Fibroblast of lung (primary cell): Measurements from ENCODE around the gene COQ8B. TPM values are rescaled to one million over a fixed set of nuclear protein-coding genes. Genes with fewer than 3 reads are reported as not detected.

Experiments
- DNase-seq, 2 donors: peaks; one replicate each; pipeline versions ENCODE4 v3.0.0 to v3.0.0-alpha.2; 2010; ENCODE audit warnings: low read depth in 2 of 2
- H2AFZ ChIP-seq: 2 replicates; pipeline ENCODE4 v1.5.1; 2012; ENCODE audit warnings: low read length, control low read depth, inconsistent platforms
- H3K27ac ChIP-seq: 2 replicates; pipeline ENCODE4 v1.5.1; 2011; ENCODE audit warnings: low read length, control low read depth; ENCODE audit not compliant: insufficient read depth
- H3K27me3 ChIP-seq: 2 replicates; pipeline ENCODE4 v1.5.1; 2011; ENCODE audit warnings: mild to moderate bottlenecking, low read length; ENCODE audit not compliant: control insufficient read depth, insufficient read depth
- H3K36me3 ChIP-seq: 2 replicates; pipeline ENCODE4 v1.5.1; 2011; ENCODE audit warnings: low read length; ENCODE audit not compliant: control insufficient read depth, insufficient read depth
- H3K4me1 ChIP-seq: 2 replicates; pipeline ENCODE4 v1.5.1; 2011; ENCODE audit warnings: low read length; ENCODE audit not compliant: control insufficient read depth, insufficient read depth; ENCODE audit errors: extremely low read depth
- H3K4me2 ChIP-seq: 2 replicates; pipeline ENCODE4 v1.5.1; 2011; ENCODE audit warnings: low read length, control low read depth; ENCODE audit not compliant: insufficient read depth; ENCODE audit errors: extremely low read depth
- H3K4me3 ChIP-seq, 4 experiments: fragments of 200-600 bp in 1 of 4; sonication (generic) in 1 of 4; replicated peaks in 1 of 4; 2 replicates each; pipeline ENCODE4 v1.5.1; 2011 to 2016; ENCODE audit warnings: low read length in 4 of 4, low read depth in 3 of 4, mild to moderate bottlenecking in 3 of 4, control low read depth in 2 of 4, inconsistent platforms in 1 of 4, mixed read lengths in 1 of 4; ENCODE audit not compliant: insufficient read depth in 1 of 4; ENCODE audit errors: control extremely low read depth in 1 of 4
- H3K79me2 ChIP-seq: 2 replicates; pipeline ENCODE4 v1.5.1; 2012; ENCODE audit warnings: mild to moderate bottlenecking, low read length, inconsistent platforms; ENCODE audit not compliant: control insufficient read depth, insufficient read depth
- H3K9ac ChIP-seq: 2 replicates; pipeline ENCODE4 v1.5.1; 2011; ENCODE audit warnings: mild to moderate bottlenecking, low read length, control low read depth; ENCODE audit not compliant: insufficient read depth
- H3K9me3 ChIP-seq: 2 replicates; pipeline ENCODE4 v1.5.1; 2012; ENCODE audit warnings: low read depth, low read length; ENCODE audit not compliant: control insufficient read depth, insufficient read depth
- H4K20me1 ChIP-seq: 2 replicates; pipeline ENCODE4 v1.5.1; 2011; ENCODE audit warnings: low read length; ENCODE audit not compliant: control insufficient read depth, insufficient read depth; ENCODE audit errors: extremely low read depth
- CTCF ChIP-seq, 2 donors: IDR thresholded peaks in 1 of 2; conservative IDR thresholded peaks in 1 of 2; 1 replicate in 1 of 2; 2 replicates in 1 of 2; pipeline ENCODE4 v1.5.1; 2011 to 2012; ENCODE audit warnings: low read length in 2 of 2, control low read depth in 1 of 2, inconsistent platforms in 1 of 2, low read depth in 1 of 2, mild to moderate bottlenecking in 1 of 2
- EZH2 ChIP-seq: IDR thresholded peaks from 2 replicates; pipeline ENCODE4 v1.5.1; 2012; ENCODE audit warnings: low read length, control low read depth, mild to moderate bottlenecking; ENCODE audit errors: missing control alignments
- polyA plus RNA-seq, 2 donors: library from polyadenylated mRNA; depleted of rRNA in 1 of 2; stranded (reverse) in 1 of 2; unstranded in 1 of 2; fragments of >200 nt; gene quantifications; 2 replicates each; pipeline ENCODE4 v1.2.1, GENCODE V29; 2011 to 2012; ENCODE audit warnings: missing spikeins in 1 of 2
- total RNA-seq: library from RNA; depleted of rRNA; stranded (reverse); fragments of >200 nt; gene quantifications from 2 replicates; pipeline ENCODE4 v1.2.1, GENCODE V29; 2014

Gene COQ8B
- total and polyA plus RNA-seq, 2 donors (not counting 1 experiment from before 2014, with no cell fraction given) = 13.7 to 43.4 TPM

GRCh38 chr19:40705362-40705651 is 11.4 kb downstream of the COQ8B start:
- H4K20me1 ChIP-seq = no peaks in the 10 kb centered on the region
- H3K79me2 ChIP-seq = no peaks in the 10 kb centered on the region
- DNase-seq = no peak
- H3K36me3 ChIP-seq = peaks cover 22% of the 10 kb centered on the region
- H2AFZ ChIP-seq = no peak overlapping the region
- H3K27me3 ChIP-seq = no peaks in the 10 kb centered on the region
- H3K9ac ChIP-seq = no peak overlapping the region
- H3K27ac ChIP-seq = no peak overlapping the region
- H3K4me3 ChIP-seq = no peak overlapping the region
- TF ChIP-seq CTCF (conservative IDR thresholded peaks at IDR 0.05 in 1 of 2, IDR thresholded peaks at IDR 0.05 in 1 of 2; ENCODE audit: low read depth in 1 of 2, low read length in 2 of 2) (no peak), EZH2 (no peak)
- H3K4me1 ChIP-seq = no peaks in the 10 kb centered on the region
- no peaks in the 10 kb centered on the region for H3K9me3 ChIP-seq
- H3K4me2 ChIP-seq = no peak overlapping the region

- Histone ChIP-seq H3K4me1 (no peaks in the 10 kb centered on the region), H3K27me3 (no peaks in the 10 kb centered on the region), H3K27ac (no peak overlapping the region), H4K20me1 (no peaks in the 10 kb centered on the region), H3K4me2 (no peak overlapping the region), H3K79me2 (no peaks in the 10 kb centered on the region), H3K9ac (no peak overlapping the region), H3K36me3 (peaks cover 19% of the 10 kb centered on the region), H3K9me3 (no peaks in the 10 kb centered on the region), H3K4me3 (no peak overlapping the region), H2AFZ (no peak overlapping the region)
- DNase-seq = no peak
- no peak for TF ChIP-seq EZH2
- no peak for TF ChIP-seq CTCF (conservative IDR thresholded peaks at IDR 0.05 in 1 of 2, IDR thresholded peaks at IDR 0.05 in 1 of 2; ENCODE audit: low read depth in 1 of 2, low read length in 2 of 2)
Observed at GRCh38 chr19:40704491-40705361, 12.0 kb downstream of the COQ8B start.

- DNase-seq = no peak
- Histone ChIP-seq H2AFZ (no peak overlapping the region), H3K4me1 (no peaks in the 10 kb centered on the region), H3K9me3 (no peaks in the 10 kb centered on the region), H3K4me2 (no peak overlapping the region), H3K4me3 (no peak overlapping the region), H3K79me2 (no peaks in the 10 kb centered on the region), H3K9ac (no peak overlapping the region), H3K27ac (no peak overlapping the region), H3K27me3 (no peaks in the 10 kb centered on the region), H3K36me3 (peaks cover 18% of the 10 kb centered on the region), H4K20me1 (no peaks in the 10 kb centered on the region)
- no peak for TF ChIP-seq CTCF (conservative IDR thresholded peaks at IDR 0.05 in 1 of 2, IDR thresholded peaks at IDR 0.05 in 1 of 2; ENCODE audit: low read depth in 1 of 2, low read length in 2 of 2)
Observed at GRCh38 chr19:40703029-40703755, 13.5 kb downstream of the COQ8B start.
